HUDEP-2 (cell line): ENCODE measurements around the gene MAOB.
A peak's percentile ranks its signal among the peaks of the same experiment; 100 is the strongest.
"Not testable (repeated sequence)": the region's sequence is repeated elsewhere in the genome, so short reads cannot be mapped to it uniquely, and the experiment has no call there.

Experiments
- DNase-seq, 76 experiments: peaks; one replicate each; lab custom pipeline; 2025; ENCODE audit not compliant: unreplicated experiment in 76 of 76; lab: John Stamatoyannopoulos, UW

Gene MAOB

DNA sequence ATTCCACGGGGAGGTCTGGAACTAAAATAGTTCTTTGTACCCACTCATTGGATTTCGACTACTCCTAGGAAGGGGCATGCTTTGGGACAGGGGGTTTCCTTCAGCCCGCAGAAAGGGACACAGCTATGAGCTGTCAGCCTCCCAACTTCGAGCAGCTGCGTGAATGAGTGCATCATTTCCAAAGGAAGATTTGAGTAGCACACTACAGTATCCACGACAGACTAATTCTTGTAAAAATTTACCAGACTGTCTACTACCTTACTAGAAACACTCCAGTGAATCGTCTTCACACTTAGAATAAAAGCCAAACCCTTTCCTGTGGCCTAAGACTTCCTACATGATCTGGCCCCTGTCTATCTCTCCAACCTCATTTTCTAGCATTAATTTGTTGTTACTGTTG is 124.2 kb downstream of the MAOB start:
- no peak for DNase-seq

DNA sequence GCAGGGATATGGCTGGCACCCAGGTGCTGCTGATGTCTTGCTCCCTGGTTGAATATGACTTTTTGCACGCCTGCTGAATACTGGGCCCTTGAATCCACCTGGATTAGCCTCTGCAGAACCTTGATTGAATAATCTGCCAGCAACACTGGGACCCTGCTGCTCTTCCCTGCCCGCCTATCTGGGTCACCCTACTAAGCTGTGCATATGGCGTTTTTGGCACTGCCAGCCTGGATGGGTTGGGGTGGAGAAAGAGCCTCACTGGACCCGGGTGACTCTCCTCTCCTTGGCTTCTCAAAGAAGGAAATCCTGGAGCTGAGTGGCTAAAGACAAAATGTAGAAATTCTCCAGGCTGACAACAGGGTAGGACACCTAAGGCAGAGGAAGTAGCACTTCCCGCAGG is 126.2 kb downstream of the MAOB start:
- DNase-seq: no peak

DNA sequence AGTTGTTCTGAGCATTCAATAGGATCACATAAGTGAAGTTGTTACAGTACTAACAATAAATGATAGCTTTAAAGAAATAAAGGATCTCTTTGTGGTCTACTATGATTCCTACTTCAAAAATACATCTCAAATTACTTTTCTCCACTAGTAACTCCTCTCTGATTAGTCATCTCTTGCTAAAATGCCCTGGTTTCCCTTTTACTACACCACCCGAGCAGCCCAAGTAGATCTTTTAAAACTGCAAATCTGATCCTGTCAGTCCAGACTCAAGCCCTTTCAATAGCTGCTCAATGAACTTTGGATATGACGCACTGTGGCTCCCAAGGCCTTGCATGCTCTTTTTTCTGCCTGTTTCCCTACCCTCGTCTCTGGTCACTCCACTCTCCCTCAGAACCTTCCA is 128.6 kb downstream of the MAOB start:
- DNase-seq: no peak

DNA sequence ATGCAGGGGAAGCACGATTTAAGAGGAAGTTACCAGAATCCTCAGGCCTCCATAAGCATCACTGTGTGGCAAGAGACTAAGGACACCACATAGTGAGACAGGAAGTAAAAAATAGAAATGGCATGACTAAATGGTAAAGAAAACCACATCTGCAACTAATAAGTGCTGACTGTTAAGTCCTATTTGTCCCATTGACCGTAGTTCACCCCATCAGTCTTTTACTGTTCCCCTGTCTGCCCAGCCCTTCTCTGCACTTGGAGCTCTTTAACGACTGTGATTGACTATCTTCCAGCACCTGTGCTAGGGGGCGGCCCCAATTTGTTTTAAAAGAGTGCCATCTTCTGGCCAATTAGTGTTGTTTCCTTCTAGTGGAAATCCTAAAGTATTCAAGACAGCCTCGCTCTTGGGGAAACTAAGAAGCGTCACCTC is 132.0 kb downstream of the MAOB start:
- peak in 3 of 76 experiments; percentile 1 for DNase-seq

DNA sequence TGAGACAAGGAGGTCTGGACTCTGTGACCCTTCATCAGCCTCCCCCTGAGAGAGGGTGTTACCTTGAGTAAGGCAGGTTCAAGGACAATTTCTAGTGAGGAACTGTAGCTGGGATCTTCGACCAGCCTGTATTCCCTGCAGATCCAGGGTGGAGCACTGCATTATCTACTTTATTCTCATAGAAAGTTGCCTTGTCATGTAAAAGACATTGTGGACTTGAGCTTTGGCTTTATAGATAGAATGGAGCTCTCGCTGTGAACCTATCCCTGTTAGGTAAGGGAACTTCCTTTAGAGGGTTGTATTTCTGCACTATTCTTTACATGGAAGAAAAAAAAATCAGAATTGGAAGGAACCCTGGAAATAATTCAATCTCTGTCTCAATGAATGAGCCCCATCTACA is 134.8 kb downstream of the MAOB start:
- no peak for DNase-seq

DNA sequence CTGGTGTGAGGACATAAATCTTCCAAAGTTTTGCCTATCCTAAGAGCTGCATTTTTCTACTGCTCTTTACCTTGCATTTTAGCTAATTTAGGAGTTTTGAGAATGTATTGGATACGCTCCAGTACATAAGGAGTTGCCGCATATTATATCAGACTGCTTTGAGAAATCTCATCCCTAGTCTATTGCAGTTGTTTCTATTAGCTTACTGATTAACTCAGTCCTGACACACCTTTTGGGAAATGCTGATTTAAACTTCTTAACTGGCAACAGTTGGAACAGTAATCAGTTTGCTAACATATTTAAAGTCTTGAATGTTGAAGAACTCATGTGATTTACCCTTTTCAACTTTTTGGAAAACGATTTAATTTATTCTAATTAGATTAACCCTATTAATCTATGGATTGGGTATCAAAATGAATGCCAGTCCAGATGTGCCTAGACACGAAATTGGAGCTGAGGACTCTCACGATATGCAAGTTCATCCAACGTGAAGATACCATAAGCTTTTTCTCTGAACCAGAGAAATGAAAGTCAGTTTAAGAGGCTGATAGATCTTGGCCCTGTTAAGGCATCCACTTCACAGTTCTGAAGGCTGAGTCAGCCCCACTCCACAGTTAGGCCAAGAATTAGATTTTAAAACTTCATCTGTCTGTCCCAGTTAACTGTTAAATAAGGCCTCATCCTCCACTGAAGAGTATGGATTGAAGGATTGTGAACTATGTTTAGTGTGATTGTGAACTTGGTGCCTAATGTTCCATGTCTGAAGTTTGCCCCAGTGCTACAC is 136.1 kb downstream of the MAOB start:
- DNase-seq: no peak

DNA sequence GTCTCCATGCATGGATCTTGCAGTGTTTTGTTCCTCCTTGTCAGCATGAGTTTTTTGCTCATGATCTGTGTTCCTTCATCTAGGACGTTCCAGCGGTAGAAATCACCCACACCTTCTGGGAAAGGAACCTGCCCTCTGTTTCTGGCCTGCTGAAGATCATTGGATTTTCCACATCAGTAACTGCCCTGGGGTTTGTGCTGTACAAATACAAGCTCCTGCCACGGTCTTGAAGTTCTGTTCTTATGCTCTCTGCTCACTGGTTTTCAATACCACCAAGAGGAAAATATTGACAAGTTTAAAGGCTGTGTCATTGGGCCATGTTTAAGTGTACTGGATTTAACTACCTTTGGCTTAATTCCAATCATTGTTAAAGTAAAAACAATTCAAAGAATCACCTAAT is 138.0 kb downstream of the MAOB start:
- no peak for DNase-seq

DNA sequence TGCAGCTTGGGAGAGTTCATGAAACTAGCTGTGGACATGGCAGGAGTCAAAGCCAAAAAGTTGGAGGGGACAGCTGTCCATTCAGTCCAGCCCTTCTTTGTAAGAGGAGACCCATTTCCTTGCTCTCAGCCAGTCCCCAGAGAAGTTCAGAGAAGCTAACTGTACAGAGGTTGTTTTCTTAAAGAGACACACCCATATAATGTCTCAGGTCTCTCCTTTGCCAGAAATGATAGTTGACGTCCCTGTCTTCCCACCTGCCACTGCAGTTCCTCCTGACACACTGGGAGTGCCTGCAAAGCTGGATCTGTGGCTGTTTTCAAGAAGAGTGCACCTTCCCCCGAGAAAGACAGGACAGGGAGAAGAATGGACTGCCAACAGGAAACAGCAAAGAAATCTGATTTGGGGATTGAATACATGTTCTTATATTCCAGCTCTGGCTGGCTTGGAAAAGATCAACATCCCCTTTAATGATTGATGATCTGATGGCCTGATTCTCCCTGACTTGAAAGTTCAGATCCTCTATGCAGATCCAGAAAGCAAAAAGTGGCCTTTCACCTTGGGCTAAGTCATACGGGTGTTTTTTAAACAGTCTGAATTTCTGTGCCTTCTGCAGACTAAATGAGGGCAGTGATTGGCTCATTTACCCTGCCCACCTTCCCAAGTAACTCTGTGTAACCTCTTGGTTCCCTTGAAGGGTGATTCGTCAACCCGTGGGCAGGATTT is 139.0 kb downstream of the MAOB start:
- no peak for DNase-seq

DNA sequence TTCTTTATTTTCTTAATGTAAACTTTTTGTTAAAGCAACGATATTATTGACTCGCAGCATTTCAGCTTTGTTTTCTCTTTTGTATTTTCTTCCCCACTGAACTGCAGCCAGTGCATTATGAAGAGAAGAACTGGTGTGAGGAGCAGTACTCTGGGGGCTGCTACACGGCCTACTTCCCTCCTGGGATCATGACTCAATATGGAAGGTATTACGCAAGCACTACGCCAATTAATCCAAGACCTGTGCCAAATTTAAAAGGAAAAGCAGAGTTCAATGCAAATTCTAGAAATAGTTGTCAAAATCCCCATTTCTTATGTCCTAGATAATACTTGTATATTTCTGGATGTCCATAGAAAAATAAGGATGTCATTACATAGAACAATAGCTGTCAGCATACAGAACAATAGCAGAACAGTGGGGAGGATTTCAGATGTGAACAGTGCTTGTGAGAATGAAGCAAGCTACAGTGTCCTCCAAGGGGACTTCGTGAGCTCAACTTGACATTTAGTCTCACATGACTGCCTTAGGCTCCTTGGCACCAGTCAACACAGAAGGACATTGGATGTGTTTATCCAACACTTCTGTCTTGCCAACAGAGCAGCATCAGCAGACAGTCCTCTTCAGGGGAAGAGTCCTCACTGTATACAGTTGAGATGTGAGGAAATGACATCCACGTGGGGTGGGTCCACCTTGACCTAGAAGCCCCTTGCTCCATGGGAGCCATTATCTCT is 140.2 kb downstream of the MAOB start:
- DNase-seq: no peak

DNA sequence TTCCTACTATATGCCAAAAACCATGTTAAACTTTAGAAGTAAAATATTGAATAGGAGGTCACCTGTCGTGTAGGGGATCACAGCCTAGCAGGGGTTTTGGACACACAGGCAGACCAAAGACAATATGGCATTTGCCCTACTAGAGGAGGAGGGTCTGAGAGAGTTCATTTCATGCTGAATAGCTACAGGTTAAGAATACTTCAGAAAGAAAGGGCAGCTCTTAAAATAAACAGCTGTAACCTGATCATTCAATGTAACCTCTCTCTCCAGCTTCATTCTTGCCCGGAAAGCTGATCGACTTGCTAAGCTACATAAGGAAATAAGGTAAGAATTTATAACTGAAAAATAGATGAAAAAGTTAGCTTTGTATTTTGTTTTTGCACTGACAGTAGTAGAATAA is 146.3 kb downstream of the MAOB start:
- no peak for DNase-seq

DNA sequence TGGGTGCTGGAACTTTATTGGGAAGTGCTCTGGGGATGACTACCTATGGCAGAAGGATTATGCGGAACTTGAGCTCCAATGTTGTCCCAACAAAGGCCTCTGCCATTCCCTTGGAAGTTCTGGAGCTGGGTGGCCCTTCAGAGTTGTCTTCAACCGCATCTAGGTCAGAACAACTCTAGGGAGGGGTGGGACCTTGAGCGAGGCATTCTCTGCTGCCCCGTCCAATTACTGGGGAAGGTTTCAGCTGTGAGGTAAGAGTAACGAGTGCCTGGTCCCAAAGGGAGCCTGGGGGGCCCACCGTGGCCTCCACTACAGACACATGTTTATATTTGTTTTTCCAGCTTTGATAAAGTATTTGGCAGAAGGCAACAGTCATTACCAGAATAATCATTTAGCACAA is 146.7 kb downstream of the MAOB start:
- DNase-seq: no peak

DNA sequence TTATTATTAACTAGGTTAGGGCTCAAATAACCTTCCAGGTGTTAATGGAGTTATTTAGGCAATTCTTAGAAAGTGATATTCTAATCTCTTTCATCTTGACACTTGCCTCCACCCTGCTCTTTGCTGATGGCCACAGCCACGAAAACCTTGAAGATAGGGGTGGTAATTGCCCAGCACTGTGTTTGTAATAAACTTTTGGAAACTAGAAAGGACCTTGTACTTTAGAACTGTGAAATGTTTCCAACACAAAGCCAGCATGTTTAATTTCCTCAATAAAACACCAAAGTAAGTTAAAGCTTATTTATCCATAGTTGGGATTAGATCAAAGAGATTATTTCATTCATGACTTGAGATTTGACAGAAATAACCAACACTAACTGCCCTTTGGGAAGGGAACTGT is 147.8 kb downstream of the MAOB start:
- no peak for DNase-seq

DNA sequence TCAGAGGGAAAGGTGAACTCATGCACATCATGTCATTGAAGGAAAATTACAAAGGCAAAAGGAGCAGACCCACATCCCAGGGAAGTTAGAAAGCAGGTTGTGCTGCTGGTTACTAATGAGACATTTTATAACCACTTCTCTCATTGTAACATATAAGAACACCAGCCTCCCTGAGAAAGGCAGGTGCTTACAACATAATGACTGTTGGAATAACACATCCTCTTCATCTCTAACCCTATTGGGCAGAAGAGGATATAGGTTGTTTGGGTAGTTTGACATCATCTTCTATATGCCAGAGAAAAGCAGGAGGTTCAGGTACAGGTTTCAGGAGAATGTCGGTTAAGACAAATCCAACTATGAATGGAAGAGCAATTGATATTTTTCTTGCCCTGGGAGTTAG is 148.6 kb downstream of the MAOB start:
- DNase-seq: no peak

DNA sequence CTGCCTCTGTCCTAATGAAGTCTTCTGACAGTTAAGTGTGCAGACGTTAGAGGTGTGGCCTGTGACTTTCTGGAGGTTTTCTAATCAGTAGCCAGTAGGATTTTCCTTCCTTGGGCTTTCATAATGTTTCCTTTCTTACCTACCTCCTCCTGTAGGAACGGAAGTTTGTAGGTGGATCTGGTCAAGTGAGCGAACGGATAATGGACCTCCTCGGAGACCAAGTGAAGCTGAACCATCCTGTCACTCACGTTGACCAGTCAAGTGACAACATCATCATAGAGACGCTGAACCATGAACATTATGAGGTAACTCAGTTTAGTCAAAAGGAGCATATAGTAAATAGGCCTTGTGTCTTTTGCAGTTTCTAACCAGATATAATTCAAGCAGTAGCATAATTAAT is 151.2 kb downstream of the MAOB start:
- DNase-seq: no peak

DNA sequence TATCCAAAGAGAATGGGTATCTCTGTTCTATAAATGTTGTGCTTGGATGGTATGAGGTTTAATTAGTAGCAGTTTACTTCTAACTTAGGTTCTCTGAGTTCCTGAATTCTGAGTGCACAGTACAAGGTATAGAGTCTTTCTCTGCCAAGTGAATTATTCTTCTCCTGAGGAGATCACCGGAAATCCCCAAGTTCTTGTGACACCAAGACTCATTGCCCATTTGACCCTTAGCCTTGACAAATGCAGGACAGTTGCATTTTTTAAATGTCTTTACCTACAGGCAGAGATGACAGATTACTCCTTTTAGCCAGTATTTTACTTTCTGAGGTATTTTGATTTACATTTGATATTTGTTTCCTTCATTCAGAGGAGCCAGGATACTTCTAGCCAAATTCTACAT is 153.3 kb downstream of the MAOB start:
- DNase-seq: no peak

DNA sequence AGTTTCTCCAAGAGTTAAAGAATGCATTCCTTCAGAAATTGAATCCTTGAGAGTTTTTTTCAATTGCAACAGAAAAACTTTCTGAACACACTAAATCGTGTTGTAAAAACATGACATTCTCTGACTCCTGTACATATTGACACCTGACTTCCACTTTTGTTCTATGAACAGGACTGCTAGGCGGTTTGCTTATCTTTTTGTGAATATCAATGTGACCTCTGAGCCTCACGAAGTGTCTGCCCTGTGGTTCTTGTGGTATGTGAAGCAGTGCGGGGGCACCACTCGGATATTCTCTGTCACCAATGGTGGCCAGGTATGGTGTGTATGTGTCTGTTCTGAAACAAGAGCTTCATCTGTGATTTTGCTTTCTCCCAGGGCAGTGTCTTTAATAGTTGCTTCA is 154.2 kb downstream of the MAOB start:
- no peak for DNase-seq

DNA sequence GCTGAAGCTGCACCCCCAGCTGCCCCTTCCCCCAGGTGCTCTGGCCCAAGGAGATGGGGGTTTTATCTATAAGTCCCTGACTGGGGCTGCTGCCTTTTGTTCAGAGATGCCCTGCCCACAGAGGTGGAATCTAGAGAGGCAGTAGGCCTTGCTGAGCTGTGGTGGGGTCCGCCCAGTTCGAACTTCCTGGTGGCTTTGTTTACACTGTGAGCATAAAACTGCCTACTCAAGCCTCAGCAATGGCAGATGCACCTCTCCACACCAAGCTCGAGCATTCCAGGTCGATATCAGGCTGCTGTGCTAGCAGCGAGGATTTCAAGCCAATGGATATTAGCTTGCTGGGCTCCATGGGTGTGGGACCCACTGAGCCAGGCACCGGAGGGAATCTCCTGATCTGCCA is 155.0 kb downstream of the MAOB start:
- not testable (repeated sequence) for DNase-seq

DNA sequence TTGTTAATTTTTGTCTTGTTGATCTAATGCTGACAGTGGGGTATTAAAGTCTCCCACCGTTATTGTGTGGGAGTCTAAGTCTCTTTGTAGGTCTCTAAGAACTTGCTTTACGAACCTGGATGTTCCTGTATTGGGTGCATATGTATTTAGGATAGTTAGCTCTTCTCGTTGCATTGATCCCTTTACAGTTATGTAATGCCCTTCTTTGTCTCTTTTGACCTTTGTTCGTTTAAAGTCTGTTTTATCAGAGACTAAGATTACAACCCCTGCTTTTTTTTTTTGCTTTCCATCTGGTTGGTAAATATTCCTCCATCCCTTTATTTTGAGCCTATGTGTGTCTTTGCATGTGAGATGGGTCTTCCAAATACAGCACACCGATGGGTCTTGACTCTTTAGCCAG is 157.0 kb downstream of the MAOB start:
- not testable (repeated sequence) for DNase-seq

DNA sequence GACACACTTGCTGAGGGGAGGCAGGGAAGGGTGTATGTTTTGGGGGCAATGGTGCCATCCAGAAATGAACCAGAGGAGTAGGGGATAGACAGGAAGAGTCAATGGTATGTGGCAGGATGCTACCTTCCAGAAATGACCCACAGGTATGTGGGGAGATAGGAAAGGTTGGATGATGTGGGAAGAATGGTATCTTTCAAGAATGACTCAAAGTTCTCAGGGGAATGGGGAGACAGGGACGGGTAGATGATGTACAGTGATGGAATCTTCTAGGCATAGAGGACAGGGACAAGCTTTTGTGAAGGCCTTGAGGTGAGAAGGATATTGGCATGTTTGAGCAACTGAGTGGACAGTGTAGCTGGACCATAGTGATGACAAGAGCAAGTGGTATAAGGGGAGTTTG is 161.3 kb downstream of the MAOB start:
- no peak for DNase-seq

DNA sequence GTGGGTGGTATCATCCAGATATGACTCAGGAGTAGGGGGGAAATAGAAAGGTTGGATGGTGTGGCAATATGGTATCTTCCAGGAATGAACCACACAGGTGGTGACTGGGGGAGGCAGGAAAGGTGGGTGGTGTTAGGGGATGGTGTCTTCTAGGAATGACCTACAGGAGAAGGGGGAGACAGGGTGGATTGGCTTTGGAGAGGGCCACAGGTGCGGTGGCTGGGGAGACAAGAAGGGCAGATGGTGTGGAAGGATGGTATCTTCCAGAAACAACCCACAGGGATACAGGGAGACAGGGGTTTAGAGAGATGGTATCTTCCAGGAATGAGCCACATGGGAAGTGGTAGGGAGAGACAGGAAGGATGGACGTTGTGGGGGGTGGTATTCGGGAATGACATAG is 162.2 kb downstream of the MAOB start:
- no peak for DNase-seq

DNA sequence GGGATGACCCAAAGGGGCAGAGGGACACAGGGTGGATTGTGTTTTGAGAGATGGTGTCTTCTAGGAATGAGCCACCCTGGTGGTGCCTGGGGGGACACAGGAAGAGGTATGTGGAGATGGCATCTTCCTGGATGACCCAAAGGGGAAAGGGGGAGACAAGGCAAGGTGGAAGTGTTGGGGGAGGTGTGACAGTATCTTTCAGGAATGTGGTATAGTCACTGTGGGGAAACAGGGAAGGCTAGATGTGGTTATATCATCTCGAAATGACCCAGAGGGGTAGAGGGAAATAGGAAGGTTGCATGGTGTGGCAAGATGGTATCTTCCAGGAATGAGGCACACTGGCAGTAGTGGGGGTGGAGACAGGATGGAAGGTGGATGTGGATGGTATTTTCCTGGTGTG is 163.3 kb downstream of the MAOB start:
- no peak for DNase-seq

DNA sequence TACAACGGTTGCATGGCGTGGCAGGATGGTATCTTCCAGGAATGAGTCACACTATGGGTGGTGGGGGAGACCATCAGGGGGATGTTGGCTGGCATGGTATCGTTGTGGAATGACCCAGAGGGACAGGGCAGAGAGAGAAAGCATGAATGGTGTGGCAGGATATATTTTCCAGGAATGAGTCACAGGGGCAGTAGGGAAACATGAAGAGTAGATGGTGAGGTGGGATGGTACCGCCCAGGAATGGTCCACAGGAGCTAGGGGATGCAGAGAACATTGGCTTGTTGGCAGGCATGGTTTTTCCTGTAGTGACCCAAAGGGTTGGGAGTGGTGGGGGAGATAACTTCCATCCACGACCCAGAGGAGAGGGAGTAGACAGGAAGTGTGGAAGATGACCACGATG is 163.7 kb downstream of the MAOB start:
- no peak for DNase-seq
